ENCODE results near the gene CHPT1.
A peak's percentile ranks its signal among the peaks of the same experiment; 100 is the strongest.

CHPT1 gene

DNA sequence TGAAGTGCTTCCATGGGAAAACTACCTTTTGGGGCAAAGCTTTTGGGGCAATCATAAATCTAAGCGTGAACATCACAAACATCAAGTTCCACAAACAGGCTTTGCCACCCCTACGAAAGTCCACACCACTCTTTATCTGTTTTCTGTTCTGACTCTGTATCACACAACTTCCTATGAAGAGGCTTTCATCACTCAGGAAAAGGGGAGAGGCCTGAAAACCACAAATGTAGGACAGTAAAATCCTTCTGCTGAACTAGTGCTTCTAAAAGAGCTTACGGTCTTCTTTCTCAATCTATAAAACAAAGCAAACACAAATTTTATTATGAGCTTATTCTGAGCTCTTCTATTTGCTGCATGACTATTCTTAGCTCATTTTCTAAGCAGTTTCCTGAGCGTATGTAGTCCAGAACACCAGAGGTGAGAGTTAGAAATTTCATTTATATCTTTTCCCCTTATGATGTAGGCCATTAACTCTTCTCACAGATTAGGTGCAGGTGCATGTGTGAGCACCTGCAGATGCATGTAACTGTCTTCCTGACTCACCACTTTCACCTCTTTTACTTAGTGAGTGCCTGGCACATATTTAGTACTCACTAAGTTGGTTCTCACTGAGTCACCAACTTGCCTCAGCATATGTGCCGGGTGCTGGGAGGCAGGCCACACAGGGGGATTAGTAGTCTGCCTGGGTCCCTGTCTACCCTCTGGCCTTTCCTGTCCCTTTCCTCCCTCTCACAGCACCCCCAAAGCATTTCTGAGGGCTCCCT lies 74.8 kb downstream of the CHPT1 start:
- TF ChIP-seq, protein P1, sequence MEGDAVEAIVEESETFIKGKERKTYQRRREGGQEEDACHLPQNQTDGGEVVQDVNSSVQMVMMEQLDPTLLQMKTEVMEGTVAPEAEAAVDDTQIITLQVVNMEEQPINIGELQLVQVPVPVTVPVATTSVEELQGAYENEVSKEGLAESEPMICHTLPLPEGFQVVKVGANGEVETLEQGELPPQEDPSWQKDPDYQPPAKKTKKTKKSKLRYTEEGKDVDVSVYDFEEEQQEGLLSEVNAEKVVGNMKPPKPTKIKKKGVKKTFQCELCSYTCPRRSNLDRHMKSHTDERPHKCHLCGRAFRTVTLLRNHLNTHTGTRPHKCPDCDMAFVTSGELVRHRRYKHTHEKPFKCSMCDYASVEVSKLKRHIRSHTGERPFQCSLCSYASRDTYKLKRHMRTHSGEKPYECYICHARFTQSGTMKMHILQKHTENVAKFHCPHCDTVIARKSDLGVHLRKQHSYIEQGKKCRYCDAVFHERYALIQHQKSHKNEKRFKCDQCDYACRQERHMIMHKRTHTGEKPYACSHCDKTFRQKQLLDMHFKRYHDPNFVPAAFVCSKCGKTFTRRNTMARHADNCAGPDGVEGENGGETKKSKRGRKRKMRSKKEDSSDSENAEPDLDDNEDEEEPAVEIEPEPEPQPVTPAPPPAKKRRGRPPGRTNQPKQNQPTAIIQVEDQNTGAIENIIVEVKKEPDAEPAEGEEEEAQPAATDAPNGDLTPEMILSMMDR (IDR thresholded peaks at IDR 0.05): no peak
- Mint-ChIP-seq H3K36me3 (ENCODE audit: low read depth) (no peaks in the 10 kb centered on the region), H3K4me1 (no peaks in the 10 kb centered on the region), H3K27me3 (ENCODE audit: low read depth, poor library complexity) (no peaks in the 10 kb centered on the region), H3K4me3 (no peak overlapping the region), H3K9me3 (no peaks in the 10 kb centered on the region), H3K27ac (no peak overlapping the region)
- DNase-seq: no peak

DNA sequence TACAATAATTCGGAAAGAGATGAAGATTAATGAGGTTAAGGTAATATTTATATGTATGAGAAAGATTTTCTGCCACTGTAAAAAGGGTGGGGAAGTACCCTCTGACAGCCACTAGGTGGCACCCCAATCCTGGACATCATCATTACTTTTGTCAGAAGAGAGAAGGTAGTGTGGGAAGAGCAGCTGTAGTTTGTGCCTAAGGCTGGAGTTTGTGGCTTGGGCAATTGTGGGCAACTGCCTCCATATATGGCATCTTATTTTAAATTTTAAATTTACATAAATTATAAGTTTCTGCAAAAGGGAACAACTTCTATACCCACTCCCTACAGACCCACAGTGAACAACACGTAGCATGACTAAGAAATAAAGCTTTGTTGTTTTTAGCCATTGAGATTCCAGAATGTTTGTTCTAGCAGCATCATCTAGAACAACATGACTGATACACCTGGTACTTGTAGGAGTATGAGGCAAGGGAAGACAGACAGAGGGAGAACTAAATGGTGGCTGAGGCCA lies 76.3 kb downstream of the CHPT1 start:
- TF ChIP-seq, protein P1 (IDR thresholded peaks at IDR 0.05): peak; percentile 96
- Mint-ChIP-seq H3K27ac (no peak overlapping the region), H3K4me3 (no peak overlapping the region)

DNA sequence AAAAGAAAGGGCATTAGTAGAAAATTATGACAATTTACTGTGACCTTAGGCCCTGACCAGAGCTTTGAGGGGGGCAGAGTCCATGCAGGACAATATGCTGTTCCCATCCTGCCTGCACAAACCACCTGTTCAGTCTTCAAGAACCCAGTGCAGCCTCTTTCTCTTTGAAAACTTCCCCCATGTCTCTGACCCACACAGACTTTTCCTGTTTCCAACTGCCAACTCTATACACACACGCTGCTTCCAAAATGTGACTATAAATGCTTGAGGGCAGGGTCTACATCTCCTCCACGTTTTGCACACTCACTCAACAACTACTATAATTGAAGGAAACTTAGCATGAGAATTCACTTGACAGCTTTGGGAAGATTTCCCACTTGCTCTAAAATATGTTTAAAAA lies 78.4 kb downstream of the CHPT1 start:
- TF ChIP-seq, protein P1 (IDR thresholded peaks at IDR 0.05): no peak
- H3K9me3 Mint-ChIP-seq: no peaks in the 10 kb centered on the region
- no peak for DNase-seq
- H3K27me3 Mint-ChIP-seq (ENCODE audit: low read depth, poor library complexity): no peaks in the 10 kb centered on the region
- H3K4me3 Mint-ChIP-seq: no peak overlapping the region
- H3K4me1 Mint-ChIP-seq: no peaks in the 10 kb centered on the region
- H3K27ac Mint-ChIP-seq: no peak overlapping the region
- no peaks in the 10 kb centered on the region for H3K36me3 Mint-ChIP-seq (ENCODE audit: low read depth)

More for the DNA sequence above, 76.3 kb downstream of the CHPT1 start:
- Mint-ChIP-seq H3K27me3 (ENCODE audit: low read depth, poor library complexity) (no peaks in the 10 kb centered on the region), H3K4me1 (no peaks in the 10 kb centered on the region), H3K9me3 (no peaks in the 10 kb centered on the region), H3K36me3 (ENCODE audit: low read depth) (no peaks in the 10 kb centered on the region)
- peak; percentile 54 for DNase-seq

DNA sequence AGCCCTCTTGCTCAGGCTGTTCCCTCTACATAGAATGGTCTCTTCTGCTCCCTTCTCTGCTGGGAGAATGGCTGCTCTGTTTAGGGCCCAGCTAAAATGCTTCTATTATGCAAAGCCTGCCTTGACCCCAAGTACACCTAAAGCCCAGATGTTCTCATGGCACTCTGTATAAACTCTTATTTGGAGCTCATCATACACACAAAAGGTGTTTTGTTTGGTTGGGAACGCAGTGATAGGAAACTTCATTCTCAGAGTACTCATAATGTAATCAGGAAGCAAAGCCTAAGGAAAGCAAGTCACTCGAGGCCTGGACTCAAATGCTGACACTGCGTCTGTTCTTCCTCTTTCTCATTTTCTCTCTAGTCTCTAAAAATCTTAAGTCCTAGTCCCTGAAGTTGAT lies 80.0 kb downstream of the CHPT1 start:
- no peaks in the 10 kb centered on the region for H3K27me3 Mint-ChIP-seq (ENCODE audit: low read depth, poor library complexity)
- no peak overlapping the region for H3K27ac Mint-ChIP-seq
- no peaks in the 10 kb centered on the region for H3K9me3 Mint-ChIP-seq
- peaks cover 2% of the 10 kb centered on the region for H3K4me1 Mint-ChIP-seq
- TF ChIP-seq, protein P1 (IDR thresholded peaks at IDR 0.05): no peak
- no peak for DNase-seq
- H3K4me3 Mint-ChIP-seq: no peak overlapping the region
- no peaks in the 10 kb centered on the region for H3K36me3 Mint-ChIP-seq (ENCODE audit: low read depth)

DNA sequence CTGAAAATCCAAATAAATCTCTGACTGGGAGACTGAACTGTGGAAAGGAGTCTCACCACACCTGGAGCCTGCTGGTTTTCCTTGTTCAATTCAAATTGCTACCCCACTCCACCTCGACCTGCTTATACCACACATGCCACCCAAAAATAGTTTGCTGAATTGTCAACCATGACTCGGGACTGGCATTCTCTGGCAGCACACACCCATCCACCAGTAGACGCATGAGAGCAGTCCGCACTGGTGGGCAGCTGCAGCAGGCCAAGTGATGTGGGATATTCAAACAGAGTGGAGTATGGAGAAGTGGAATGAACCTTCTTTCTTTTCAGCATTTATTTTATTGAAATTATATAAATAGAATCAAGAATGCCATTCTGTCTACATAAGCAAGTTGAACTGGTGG lies 80.5 kb downstream of the CHPT1 start:
- Mint-ChIP-seq H3K4me3 (no peak overlapping the region), H3K4me1 (peaks cover 7% of the 10 kb centered on the region), H3K36me3 (ENCODE audit: low read depth) (no peaks in the 10 kb centered on the region), H3K27ac (no peak overlapping the region), H3K27me3 (ENCODE audit: low read depth, poor library complexity) (no peaks in the 10 kb centered on the region), H3K9me3 (no peaks in the 10 kb centered on the region)
- TF ChIP-seq, protein P1 (IDR thresholded peaks at IDR 0.05): no peak
- no peak for DNase-seq
